Right ventricle myocardium inferior (tissue), 1 donor: ENCODE data around the gene IL6ST. TPM values are rescaled to one million over a fixed set of nuclear protein-coding genes. Genes with fewer than 3 reads are reported as not detected.

Source experiments
- total RNA-seq: library from RNA; stranded (reverse); fragmentation: NEBNext Ultra II Directional; extraction: Animal tissue kit (Norgen Biotek cat#: 25700); gene quantifications from one replicate; pipeline ENCODE4 v1.2.1, GENCODE V29; 2021
- donor health status: DM: no; HTN: yes; CAD: no; lungs with severe emphysema.

The IL6ST gene
- total RNA-seq, 1 donor from 2014 or later: 145 TPM

Other genes starting within 250 kb of the IL6ST start
- gene IL31RA, start 143.6 kb downstream of the IL6ST start, total RNA-seq: not detected
- gene ANKRD55, start 238.4 kb upstream of the IL6ST start, total RNA-seq: not detected